Endothelial cell of umbilical vein (primary cell): ENCODE results near the gene LIME1. TPM values are rescaled to one million over a fixed set of nuclear protein-coding genes. Genes with fewer than 3 reads are reported as not detected.

Experiments
- BruUV-seq: library from RNA; stranded (reverse); fragments of 400-500 nt; replicated peaks from 2 replicates; lab custom pipeline; 2021; lab: Mats Ljungman, UMichigan
- CTCF ChIA-PET: fragments of 300-600, 350-600 bp; sonication (Branson Sonifier 250); formaldehyde crosslinking; loops from one replicate; lab custom pipeline; 2021; ENCODE audit warnings: antibody characterized with exemption, inconsistent platforms; lab: Charles Lee
- POLR2A ChIA-PET: fragments of 300-600, 350-600 bp; sonication (Branson Sonifier 250); formaldehyde crosslinking; loops from one replicate; lab custom pipeline; 2021; ENCODE audit warnings: antibody characterized with exemption, inconsistent platforms; lab: Charles Lee
- DNase-seq: peaks from one replicate; pipeline ENCODE4 v3.0.0-alpha.2; 2011; ENCODE audit warnings: low read depth, low spot score
- FAIRE-seq: peaks from 2 replicates; lab custom pipeline; 2011; peaks lifted over from hg19 to GRCh38; lab: Jason Lieb, UNC
- H2AFZ ChIP-seq: 2 replicates; pipeline ENCODE4 v1.6.0; 2012; ENCODE audit warnings: low read depth, low read length, control low read depth, inconsistent platforms
- H3K27ac ChIP-seq: 2 replicates; pipeline ENCODE4 v1.5.1; 2011; ENCODE audit warnings: low read depth, mild to moderate bottlenecking, control low read depth, low read length, moderate library complexity; ENCODE audit not compliant: insufficient read depth
- H3K27me3 ChIP-seq, 2 experiments: 2 replicates each; pipeline versions ENCODE4 v1.6.0 to v1.6.1; 2011; ENCODE audit warnings: low read length in 2 of 2, mixed read lengths in 1 of 2; ENCODE audit not compliant: control insufficient read depth in 2 of 2, insufficient read depth in 2 of 2
- H3K36me3 ChIP-seq, 2 experiments: 2 replicates in 1 of 2; 3 replicates in 1 of 2; pipeline ENCODE4 v1.5.1; 2011; ENCODE audit warnings: low read length in 2 of 2, mild to moderate bottlenecking in 1 of 2, moderate library complexity in 1 of 2; ENCODE audit not compliant: control insufficient read depth in 2 of 2, insufficient read depth in 2 of 2; ENCODE audit errors: extremely low read depth in 1 of 2
- H3K4me1 ChIP-seq: 3 replicates; pipeline ENCODE4 v1.5.1; 2011; ENCODE audit warnings: mild to moderate bottlenecking, low read length; ENCODE audit not compliant: control insufficient read depth, insufficient read depth; ENCODE audit errors: extremely low read depth
- H3K4me2 ChIP-seq: 2 replicates; pipeline ENCODE4 v1.6.1; 2011; ENCODE audit warnings: low read length, control low read depth, mixed read lengths; ENCODE audit not compliant: insufficient read depth
- H3K4me3 ChIP-seq, 3 experiments: fragments of 200-600 bp in 1 of 3; sonication (generic), shearing (Covaris generic) in 1 of 3; replicated peaks in 1 of 3; 2 replicates each; pipeline ENCODE4 v1.5.1; 2011 to 2016; ENCODE audit warnings: control low read depth in 3 of 3, low read length in 3 of 3, mild to moderate bottlenecking in 2 of 3, inconsistent platforms in 1 of 3, low read depth in 1 of 3, moderate library complexity in 1 of 3; ENCODE audit not compliant: insufficient read depth in 1 of 3
- H3K79me2 ChIP-seq: 2 replicates; pipeline ENCODE4 v1.6.0; 2012; ENCODE audit warnings: low read length, inconsistent platforms; ENCODE audit not compliant: control insufficient read depth, insufficient read depth
- H3K9ac ChIP-seq: replicated peaks from 2 replicates; pipeline ENCODE3; 2011; ENCODE audit warnings: low read length, control low read depth; ENCODE audit not compliant: insufficient read depth; ENCODE audit errors: extremely low read depth
- H3K9me1 ChIP-seq: replicated peaks from 3 replicates; pipeline ENCODE4 v1.6.0; 2011; ENCODE audit warnings: mild to moderate bottlenecking, low read length; ENCODE audit not compliant: control insufficient read depth, insufficient read depth; ENCODE audit errors: extremely low read depth
- H3K9me3 ChIP-seq: replicated peaks from 2 replicates; pipeline ENCODE4 v1.5.1; 2012; ENCODE audit warnings: low read length, inconsistent platforms; ENCODE audit not compliant: control insufficient read depth, insufficient read depth
- H4K20me1 ChIP-seq: replicated peaks from 2 replicates; pipeline ENCODE3; 2011; ENCODE audit warnings: mild to moderate bottlenecking, low read length; ENCODE audit not compliant: control insufficient read depth, insufficient read depth; ENCODE audit errors: extremely low read depth
- EZH2 ChIP-seq: IDR thresholded peaks from 2 replicates; pipeline ENCODE4 v1.6.1; 2012; ENCODE audit warnings: borderline replicate concordance, low read depth, mild to moderate bottlenecking, moderate library complexity, low read length, inconsistent platforms; ENCODE audit not compliant: severe bottlenecking
- FOS ChIP-seq: IDR thresholded peaks from 2 replicates; pipeline ENCODE4 v1.6.1; 2011; ENCODE audit warnings: mild to moderate bottlenecking, low read length, moderate library complexity, borderline replicate concordance; ENCODE audit not compliant: insufficient read depth
- GATA2 ChIP-seq: IDR thresholded peaks from 2 replicates; pipeline ENCODE4 v1.7.0; 2011; ENCODE audit warnings: low read depth, mild to moderate bottlenecking, moderate library complexity, mixed read lengths, low read length; ENCODE audit not compliant: insufficient read length, insufficient read depth
- JUN ChIP-seq: IDR thresholded peaks from 2 replicates; pipeline ENCODE4 v1.6.1; 2011; ENCODE audit warnings: borderline replicate concordance, low read depth; ENCODE audit not compliant: insufficient read length, insufficient read depth
- MYC ChIP-seq: IDR thresholded peaks from one replicate; pipeline ENCODE4 v1.6.1; 2011; ENCODE audit warnings: mild to moderate bottlenecking, low read depth, low read length
- POLR2A ChIP-seq: IDR thresholded peaks from 2 replicates; pipeline ENCODE4 v1.6.1; 2012; ENCODE audit warnings: low read depth, mild to moderate bottlenecking, control low read depth, low read length
- POLR2AphosphoS5 ChIP-seq: IDR thresholded peaks from 2 replicates; pipeline ENCODE4 v1.6.1; 2012; ENCODE audit warnings: low read depth, mild to moderate bottlenecking, control low read depth, low read length, moderate library complexity; ENCODE audit not compliant: insufficient read depth
- dilution Hi-C: fragments of 300-500 bp; cut with MboI; formaldehyde crosslinking; loops from one replicate; pipeline ENCODE4 v1.15.0; 2019; ENCODE audit warnings: low sequenced_read_pairs; ENCODE audit not compliant: extremely low pct_ligation_motif_present
- intact Hi-C: fragments of 100-400 bp; cut with micrococcal nuclease; formaldehyde crosslinking; loops from one replicate; pipeline ENCODE4 v1.10.0; 2022
- polyA plus RNA-seq, 4 experiments: library from polyadenylated mRNA; depleted of rRNA in 3 of 4; stranded (reverse) in 3 of 4; unstranded in 1 of 4; fragments of >200 nt; gene quantifications; 2 replicates each; pipeline versions ENCODE4 v1.2.1 to v1.2.3, GENCODE V29; 2011 to 2012; ENCODE audit warnings: missing spikeins in 1 of 4
- total RNA-seq: library from RNA; stranded (reverse); gene quantifications from 2 replicates; pipeline ENCODE4 v1.2.3, GENCODE V29; 2021
- TF ChIP-seq, protein P1 (sequence below): IDR thresholded peaks from 2 replicates; pipeline ENCODE4 v1.6.1; 2011; ENCODE audit not compliant: insufficient read depth, insufficient read length
- TF ChIP-seq, protein P2 (sequence below), 2 donors: IDR thresholded peaks; 1 replicate in 1 of 2; 2 replicates in 1 of 2; pipeline ENCODE4 v1.5.1; 2011; ENCODE audit warnings: low read length in 2 of 2, mild to moderate bottlenecking in 2 of 2, moderate library complexity in 2 of 2, control low read depth in 1 of 2, inconsistent platforms in 1 of 2, low read depth in 1 of 2; ENCODE audit not compliant: insufficient read depth in 1 of 2; ENCODE audit errors: extremely low read depth in 1 of 2

Gene LIME1
- total and polyA plus RNA-seq, 2 donors (not counting 3 experiments of a cell fraction or from before 2014, with no cell fraction given): 10.7 to 12.2 TPM

DNA sequence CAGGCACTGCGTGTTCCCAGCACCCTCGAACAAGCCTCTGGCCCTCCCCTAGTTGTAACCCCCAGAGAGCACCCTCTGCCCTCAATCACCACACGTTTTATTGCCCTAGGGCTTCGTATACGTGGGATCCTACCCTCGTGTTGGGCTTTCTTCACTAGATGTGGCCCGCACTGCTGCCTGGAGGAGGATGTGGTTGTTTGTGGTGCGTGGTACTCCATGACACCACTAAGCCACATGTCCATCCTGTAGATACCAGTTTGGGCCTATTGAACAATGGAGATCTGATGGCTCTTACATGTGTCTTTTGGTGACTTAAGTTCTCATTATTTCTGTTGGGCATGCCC is 20.2 kb downstream of the LIME1 start:
- CTCF ChIA-PET: no interaction called here
- intact Hi-C loops: no loop called here
- no peak overlapping the region for H3K4me2 ChIP-seq

More for the DNA sequence above, 20.2 kb downstream of the LIME1 start:
- no peaks in the 10 kb centered on the region for H3K36me3 ChIP-seq
- H3K79me2 ChIP-seq: no peaks in the 10 kb centered on the region
- no peaks in the 10 kb centered on the region for H4K20me1 ChIP-seq
- POLR2A ChIA-PET: no interaction called here
- H2AFZ ChIP-seq: no peak overlapping the region
- DNase-seq (no peak), FAIRE-seq (no peak)
- no peak overlapping the region for H3K27ac ChIP-seq
- dilution Hi-C loops: no loop called here
- H3K9ac ChIP-seq: no peak overlapping the region
- no peaks in the 10 kb centered on the region for H3K9me1 ChIP-seq
- H3K9me3 ChIP-seq: no peaks in the 10 kb centered on the region
- no TSS peak for BruUV-seq
- no peaks in the 10 kb centered on the region for H3K4me1 ChIP-seq
- H3K27me3 ChIP-seq: no peaks in the 10 kb centered on the region
- no peak overlapping the region for H3K4me3 ChIP-seq
- TF ChIP-seq, protein P1, sequence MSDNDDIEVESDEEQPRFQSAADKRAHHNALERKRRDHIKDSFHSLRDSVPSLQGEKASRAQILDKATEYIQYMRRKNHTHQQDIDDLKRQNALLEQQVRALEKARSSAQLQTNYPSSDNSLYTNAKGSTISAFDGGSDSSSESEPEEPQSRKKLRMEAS: no peak
- TF ChIP-seq, protein P2, sequence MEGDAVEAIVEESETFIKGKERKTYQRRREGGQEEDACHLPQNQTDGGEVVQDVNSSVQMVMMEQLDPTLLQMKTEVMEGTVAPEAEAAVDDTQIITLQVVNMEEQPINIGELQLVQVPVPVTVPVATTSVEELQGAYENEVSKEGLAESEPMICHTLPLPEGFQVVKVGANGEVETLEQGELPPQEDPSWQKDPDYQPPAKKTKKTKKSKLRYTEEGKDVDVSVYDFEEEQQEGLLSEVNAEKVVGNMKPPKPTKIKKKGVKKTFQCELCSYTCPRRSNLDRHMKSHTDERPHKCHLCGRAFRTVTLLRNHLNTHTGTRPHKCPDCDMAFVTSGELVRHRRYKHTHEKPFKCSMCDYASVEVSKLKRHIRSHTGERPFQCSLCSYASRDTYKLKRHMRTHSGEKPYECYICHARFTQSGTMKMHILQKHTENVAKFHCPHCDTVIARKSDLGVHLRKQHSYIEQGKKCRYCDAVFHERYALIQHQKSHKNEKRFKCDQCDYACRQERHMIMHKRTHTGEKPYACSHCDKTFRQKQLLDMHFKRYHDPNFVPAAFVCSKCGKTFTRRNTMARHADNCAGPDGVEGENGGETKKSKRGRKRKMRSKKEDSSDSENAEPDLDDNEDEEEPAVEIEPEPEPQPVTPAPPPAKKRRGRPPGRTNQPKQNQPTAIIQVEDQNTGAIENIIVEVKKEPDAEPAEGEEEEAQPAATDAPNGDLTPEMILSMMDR (IDR thresholded peaks at IDR 0.05; ENCODE audit: extremely low read depth in 1 of 2, insufficient read depth in 1 of 2, low read depth in 1 of 2, low read length in 2 of 2): no peak
- TF ChIP-seq MYC (no peak), JUN (no peak), FOS (no peak), POLR2A (no peak), EZH2 (no peak), GATA2 (no peak), POLR2AphosphoS5 (no peak)
